NCI-H2107 treated with DMSO at 0.1 percent for 48 hours (cell line): ENCODE results near the gene NDC1.
"Not testable (repeated sequence)": the region's sequence is repeated elsewhere in the genome, so short reads cannot be mapped to it uniquely, and the experiment has no call there.

Experiments used
- DNase-seq: peaks from one replicate; lab custom pipeline; 2025; ENCODE audit not compliant: unreplicated experiment; lab: John Stamatoyannopoulos, UW

NDC1 gene

DNA sequence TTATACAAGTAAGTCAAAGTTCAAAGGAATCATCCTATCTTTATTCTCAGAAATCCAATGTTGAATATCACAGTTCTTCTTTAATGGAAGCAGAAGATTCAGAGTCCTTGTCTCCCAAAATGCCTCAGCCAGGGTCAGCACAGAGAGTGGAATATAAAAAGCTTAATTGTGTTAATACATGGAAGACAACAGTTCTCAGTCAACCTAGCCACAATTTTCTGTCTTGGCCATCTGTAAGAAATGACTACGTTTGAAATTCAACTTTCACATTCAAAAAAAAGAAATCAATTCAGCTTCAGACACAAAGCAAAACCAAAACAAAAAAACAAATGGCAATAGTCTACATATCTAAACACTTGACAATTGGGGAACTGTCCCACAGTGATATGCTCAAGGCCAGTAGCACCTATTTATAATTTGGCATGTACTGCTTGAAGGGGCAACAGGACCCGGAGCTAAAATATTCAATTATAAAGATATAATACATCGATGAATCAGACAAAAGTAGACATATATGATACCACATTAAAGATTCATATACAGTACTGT, 71.8 kb downstream of the NDC1 start:
- no peak for DNase-seq

DNA sequence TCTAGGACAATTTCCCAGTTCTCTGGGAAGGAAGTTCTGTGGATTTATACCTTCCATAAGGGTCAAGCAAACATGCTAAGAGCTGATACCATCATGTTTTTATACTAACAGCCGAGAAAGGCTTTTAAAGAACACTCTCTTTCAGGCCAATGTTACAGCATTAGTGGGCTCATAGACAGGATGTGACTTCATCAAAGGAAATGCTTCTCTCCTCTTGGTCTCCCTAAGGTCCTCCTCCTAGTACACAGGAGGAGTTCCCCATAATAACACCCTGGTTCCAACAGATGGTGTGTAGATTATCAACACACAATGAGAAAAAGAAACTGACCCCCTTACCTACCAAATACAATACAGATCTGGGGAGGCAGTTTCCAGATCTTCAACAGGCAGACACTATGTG, 72.4 kb downstream of the NDC1 start:
- DNase-seq: no peak

GRCh38 chr1:53763911-53764310, 74.2 kb downstream of the NDC1 start:
- DNase-seq: no peak

- DNase-seq: no peak
These were observed 74.6 kb downstream of the NDC1 start for GRCh38 chr1:53763461-53763860.

DNA sequence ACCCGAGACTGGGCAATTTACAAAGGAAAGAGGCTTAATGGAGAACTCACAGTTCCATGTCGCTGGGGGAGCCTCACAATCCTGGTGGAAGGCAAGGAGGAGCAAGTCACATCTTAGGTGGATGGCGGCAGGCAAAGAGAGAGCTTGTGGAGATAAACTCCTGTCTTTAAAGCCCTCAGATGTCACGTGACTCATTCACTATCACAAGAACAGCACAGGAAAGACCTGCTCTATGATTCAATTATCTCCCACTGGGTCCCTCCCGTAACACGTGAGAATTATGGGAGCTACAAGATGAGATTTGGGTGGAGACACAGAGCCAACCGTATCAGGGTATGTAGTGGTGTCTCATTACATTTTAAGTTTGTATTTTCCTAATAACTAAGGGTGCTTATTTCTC, 77.6 kb downstream of the NDC1 start:
- DNase-seq: not testable (repeated sequence)

- DNase-seq: no peak
These were observed 82.2 kb downstream of the NDC1 start for GRCh38 chr1:53755874-53756273.

GRCh38 chr1:53754484-53755312, 83.4 kb downstream of the NDC1 start:
- peak; percentile 28 for DNase-seq

DNA sequence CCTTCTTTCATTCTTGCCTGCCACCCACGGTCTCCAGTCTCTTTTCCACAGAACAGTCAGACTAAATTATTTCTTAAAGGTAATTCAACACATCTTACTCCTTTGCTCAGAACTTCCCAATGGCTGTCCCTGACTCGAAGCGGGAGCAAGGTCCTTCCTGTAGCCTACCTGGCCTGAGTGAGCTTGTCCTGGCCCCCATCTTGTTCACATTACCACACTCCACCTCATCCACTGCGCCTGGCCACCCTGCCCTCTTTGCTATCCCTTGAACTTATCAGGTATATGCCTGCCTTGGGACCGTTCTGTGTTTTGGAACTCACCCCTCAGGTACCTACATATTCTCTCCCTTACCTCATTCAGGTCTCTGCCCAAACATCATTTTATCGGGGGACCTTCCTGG, 85.8 kb downstream of the NDC1 start:
- no peak for DNase-seq

DNA sequence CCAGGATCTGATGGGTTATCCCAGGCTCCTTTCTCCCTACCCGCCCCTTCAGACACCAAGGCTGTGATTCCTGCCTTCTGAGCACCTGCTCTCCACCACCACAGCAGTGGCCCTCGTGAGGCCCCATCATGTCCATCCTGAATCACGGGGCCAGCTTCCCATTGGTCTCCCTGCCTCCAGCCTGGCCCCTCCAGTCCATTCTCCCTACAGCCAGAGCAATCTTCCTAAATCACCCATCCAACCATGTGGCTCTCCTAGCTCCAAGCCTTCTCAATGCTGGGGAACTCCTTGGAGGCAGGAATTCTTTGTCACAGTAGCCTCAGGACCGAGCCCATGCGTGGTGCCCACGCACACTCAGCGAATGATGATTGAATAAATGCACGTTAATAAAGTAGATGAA, 90.3 kb downstream of the NDC1 start:
- no peak for DNase-seq

DNA sequence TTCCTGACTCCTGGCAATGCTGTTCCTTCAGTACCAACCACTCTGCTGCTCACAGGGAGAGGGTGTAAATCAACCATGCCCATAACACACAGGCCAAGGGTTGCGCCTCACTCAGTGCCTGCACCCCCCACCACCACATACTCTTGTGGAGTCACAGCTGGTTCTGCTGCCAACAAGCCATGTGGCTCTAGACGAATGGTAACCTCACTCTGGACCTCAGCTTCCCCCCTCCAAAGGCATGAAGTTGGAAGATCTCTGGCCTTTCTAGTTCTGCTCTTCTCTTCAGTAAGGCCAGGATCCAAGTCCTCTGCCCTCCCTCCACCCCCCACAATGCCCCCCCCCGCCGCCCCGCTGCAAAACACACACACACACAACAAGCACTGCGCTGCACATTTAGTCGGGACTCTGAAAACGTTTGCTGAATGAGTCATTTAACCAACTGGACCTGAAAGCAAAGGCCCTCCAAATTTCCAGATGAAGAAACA, 97.4 kb downstream of the NDC1 start:
- no peak for DNase-seq

DNA sequence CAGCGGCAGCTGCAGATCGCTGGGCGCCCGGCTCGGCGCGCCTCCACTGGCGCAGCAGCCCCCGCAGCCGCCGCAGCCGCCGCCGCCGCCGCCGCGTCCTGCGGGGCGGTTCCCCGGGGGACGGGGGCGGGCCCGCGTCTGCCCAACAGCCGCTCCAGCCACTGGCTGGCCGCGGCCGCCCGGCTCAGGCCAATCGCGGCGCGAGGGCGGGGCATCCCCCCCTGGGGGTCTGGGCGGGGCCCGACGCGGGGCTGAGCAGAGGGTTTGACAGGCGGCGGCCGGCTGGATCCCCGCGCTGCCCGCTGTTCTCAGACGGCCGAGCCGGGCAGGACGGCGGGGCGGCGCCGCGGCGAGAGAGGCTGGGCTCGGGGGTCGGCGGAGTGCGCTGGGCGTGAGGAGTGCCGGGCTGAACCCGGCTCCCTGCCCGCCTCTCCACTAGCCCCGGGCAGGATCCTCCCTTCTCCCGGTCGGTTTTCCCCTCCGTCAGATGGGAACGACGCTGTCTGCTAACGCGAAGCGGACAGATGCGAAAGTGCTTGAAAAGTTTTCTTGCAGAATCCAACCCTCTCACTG, 98.9 kb downstream of the NDC1 start, which contains the start of gene GLIS1:
GLIS1 (minus strand) TSS at position 56 of the 573 bp plus-strand sequence. CDS start 1,100 bp downstream, outside the sequence.
- DNase-seq: peak; percentile 4

DNA sequence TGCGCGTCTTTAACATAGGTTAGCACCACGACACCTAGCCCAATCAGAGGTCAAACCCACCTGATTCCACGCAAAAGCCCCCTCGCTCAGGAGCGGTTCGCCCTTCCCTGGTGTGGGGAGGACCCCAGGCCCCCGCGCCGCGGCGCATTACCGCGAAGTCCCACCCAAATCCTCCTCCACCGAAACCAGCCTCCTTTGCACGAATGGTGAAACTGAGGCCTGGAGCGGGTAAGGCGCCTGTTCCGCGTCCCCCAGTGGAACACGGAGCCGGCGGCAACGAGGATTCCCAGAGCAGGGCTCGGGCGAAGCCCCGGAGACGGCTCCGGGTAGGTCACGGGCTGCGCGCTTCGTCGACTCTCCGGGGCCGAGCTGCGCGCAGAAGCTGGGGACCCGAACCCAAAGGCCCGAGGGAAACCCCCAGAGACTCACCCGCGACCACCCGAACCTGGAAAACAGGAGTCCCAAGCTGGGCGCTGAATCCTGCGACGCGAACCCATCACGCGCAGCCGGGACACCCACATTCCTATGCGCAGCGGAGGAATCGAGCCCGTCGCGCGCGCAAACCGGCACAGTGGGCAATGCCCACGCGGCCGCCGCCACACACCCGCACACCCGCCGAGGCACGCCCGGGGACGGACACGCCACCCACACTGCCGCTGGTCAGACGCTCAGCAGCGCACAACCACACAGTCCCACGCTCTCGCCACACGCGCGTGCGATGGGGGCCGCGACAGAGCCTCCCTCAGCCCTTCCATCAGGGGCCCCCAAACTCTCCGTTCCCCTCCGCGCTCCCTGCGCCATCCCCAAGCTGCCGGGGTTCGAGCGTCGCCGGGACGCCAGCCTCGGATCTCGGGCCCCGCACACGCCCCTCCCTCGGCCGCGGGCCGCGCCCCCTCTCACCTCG, 99.6 kb downstream of the NDC1 start:
- DNase-seq: no peak

- no peak for DNase-seq
These were observed 100.4 kb downstream of the NDC1 start for GRCh38 chr1:53737648-53738204.

GRCh38 chr1:53736290-53736689, 101.8 kb downstream of the NDC1 start:
- no peak for DNase-seq

GRCh38 chr1:53735681-53736080, 102.4 kb downstream of the NDC1 start:
- DNase-seq: no peak

- no peak for DNase-seq
These were observed 102.8 kb downstream of the NDC1 start for GRCh38 chr1:53735261-53735660.

DNA sequence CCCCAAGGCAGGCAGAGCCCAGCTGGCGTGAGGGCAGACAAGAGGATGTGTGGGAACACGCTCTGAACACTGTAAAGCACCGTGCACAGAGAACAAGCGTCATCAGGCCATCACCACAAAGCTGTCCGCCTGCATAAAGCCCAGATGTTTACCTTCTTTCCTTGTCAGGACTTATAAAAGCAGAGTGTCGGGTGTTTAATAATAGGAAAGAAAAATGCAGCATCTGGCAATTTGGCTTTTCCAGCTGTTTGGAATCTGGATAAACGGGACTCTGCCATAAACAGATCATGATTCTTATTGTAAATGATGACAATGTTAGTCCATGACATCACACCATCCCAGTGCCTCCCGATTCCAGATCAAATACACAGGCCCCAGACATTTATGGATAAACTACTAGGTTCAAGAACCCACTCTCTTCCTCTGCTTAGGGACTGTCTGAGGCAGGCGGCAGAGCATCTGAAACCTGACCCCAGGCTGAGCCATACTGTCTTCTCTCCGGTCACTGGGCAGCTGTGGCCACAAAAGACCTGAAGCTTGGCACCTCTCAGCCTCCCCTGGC, 103.4 kb downstream of the NDC1 start:
- DNase-seq: no peak

- DNase-seq: no peak
These were observed 104.0 kb downstream of the NDC1 start for GRCh38 chr1:53733975-53734649.

DNA sequence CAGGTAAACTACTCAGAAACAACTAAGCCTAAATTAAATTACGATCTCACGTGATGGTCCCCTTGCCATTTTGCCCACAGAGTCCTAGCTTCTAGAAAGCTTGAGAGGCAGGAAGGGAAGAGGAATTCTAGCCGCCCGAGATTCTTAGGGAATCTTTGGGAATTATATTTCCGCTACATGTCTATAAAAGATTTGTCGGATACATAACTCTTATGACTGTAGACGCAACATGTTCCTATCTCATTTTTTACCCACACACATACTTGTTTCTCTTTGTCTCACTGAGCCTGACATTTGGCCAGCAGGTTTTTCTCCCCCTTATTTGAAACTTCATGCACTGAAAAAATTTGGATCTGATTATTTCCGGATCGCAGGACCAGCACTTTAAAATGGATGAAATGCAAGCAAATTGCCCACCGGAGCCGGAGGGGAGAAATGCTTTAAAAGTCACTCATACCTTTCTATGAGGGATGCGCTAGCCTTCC, 104.6 kb downstream of the NDC1 start:
- DNase-seq: no peak

DNA sequence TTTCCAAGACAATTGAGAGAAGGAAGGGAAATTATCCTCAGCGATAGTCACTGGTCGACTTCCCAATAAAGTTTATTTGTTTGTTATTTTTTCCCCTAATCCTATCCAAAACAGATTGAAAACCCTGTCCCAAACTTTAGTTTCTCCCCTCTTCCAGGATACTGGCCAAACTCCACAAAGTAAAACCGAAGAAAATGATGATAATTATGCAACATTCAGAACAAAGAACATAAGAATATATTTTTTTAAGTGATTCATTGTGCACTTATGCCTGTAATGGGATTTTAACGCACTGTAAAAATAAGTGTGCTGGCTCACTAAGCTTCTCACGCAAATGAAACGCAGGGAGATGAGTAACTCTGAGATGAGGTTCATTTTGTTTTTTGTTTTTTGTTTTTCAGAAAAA, 105.2 kb downstream of the NDC1 start:
- no peak for DNase-seq
